NCI-H1417 treated with DMSO at 0.1 percent for 48 hours (cell line): Measurements from ENCODE around the gene GPATCH4.
"Not testable (repeated sequence)": the region's sequence is repeated elsewhere in the genome, so short reads cannot be mapped to it uniquely, and the experiment has no call there.

Experiments used
- DNase-seq: peaks from one replicate; lab custom pipeline; 2025; lab: John Stamatoyannopoulos, UW

Gene GPATCH4

GRCh38 chr1:156574039-156574633 lies 27.1 kb downstream of the GPATCH4 start:
- DNase-seq, result no peak

- no peak for DNase-seq
These were observed 28.6 kb downstream of the GPATCH4 start for GRCh38 chr1:156572663-156573018.

- peak; percentile 65 for DNase-seq
These were observed 29.2 kb downstream of the GPATCH4 start, which contains the start of gene IQGAP3 for GRCh38 chr1:156571919-156572662. IQGAP3 (minus strand) TSS chr1:156572565; CDS start chr1:156572529, 36 bp downstream.

- DNase-seq, result no peak
These were observed 29.9 kb downstream of the GPATCH4 start for GRCh38 chr1:156571261-156571852.

- DNase-seq, result no peak
These were observed 34.8 kb downstream of the GPATCH4 start for GRCh38 chr1:156566436-156566835.

GRCh38 chr1:156565519-156565918 lies 35.8 kb downstream of the GPATCH4 start:
- no peak for DNase-seq

- no peak for DNase-seq
These were observed 40.6 kb downstream of the GPATCH4 start for GRCh38 chr1:156560585-156561163.

GRCh38 chr1:156559797-156560385 lies 41.4 kb downstream of the GPATCH4 start:
- no peak for DNase-seq

- DNase-seq, result no peak
These were observed 42.0 kb downstream of the GPATCH4 start for GRCh38 chr1:156559086-156559796.

GRCh38 chr1:156556354-156556753 lies 44.9 kb downstream of the GPATCH4 start:
- no peak for DNase-seq

GRCh38 chr1:156555715-156556114 lies 45.6 kb downstream of the GPATCH4 start:
- no peak for DNase-seq

- DNase-seq, result no peak
These were observed 46.3 kb downstream of the GPATCH4 start for GRCh38 chr1:156554971-156555370.

- DNase-seq, result no peak
These were observed 47.3 kb downstream of the GPATCH4 start for GRCh38 chr1:156553860-156554485.

GRCh38 chr1:156552937-156553336 lies 48.3 kb downstream of the GPATCH4 start:
- not testable (repeated sequence) for DNase-seq

GRCh38 chr1:156552518-156552917 lies 48.8 kb downstream of the GPATCH4 start:
- no peak for DNase-seq

GRCh38 chr1:156551869-156552268 lies 49.4 kb downstream of the GPATCH4 start:
- no peak for DNase-seq

- no peak for DNase-seq
These were observed 50.1 kb downstream of the GPATCH4 start for GRCh38 chr1:156551066-156551643.

GRCh38 chr1:156550346-156550745 lies 50.9 kb downstream of the GPATCH4 start:
- DNase-seq, result no peak

GRCh38 chr1:156549831-156550230 lies 51.4 kb downstream of the GPATCH4 start:
- no peak for DNase-seq

- DNase-seq, result no peak
These were observed 51.9 kb downstream of the GPATCH4 start for GRCh38 chr1:156549390-156549789.

GRCh38 chr1:156547982-156548381 lies 53.3 kb downstream of the GPATCH4 start:
- no peak for DNase-seq
